NCI-H2107 (cell line): ENCODE results near the gene LEF1.

Experiments
- DNase-seq: peaks from one replicate; lab custom pipeline; 2025; lab: John Stamatoyannopoulos, UW

Gene LEF1

DNA sequence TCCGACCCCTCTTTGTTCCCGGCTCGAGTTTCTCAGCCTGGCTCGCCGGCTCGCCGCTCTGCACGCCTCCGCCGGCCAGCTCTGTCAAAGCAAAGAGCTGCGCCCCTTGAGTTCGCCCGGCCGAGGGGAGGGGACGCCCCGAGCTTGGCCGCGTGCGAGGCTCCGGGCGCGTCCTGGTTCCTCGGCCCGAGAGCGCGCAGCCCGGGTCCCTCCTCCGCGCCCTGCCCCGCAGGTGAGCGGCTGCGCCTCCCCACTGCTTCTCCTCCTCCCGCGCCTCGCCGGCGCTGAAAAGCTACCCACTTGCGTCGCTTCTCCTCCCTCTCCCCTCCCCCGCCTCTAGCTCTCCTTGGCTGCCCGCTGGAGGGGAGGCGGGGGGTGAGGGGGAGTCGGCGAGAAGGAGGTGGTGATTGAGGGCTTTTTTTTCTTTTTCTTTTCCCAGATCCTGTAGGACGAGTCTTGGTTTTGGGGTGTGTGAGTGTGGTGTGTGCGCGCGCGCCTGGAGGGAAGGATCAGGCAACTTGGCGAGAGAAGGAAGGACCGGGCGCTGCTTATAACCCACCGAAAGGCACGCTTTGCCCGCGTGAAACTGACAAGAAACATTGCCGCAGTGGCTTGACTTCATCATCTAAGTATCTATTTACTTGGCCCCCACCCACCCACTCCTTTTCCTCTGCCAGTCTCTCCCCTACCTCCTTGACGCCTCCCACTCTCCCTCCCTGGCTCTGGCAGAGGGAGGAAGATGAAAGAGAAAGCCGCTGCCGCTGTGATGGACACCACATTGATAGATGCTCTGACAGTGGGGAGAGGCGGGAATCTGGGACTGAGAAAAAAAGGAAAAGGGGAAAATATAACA, at the start of gene LEF1:
Gene LEF1 (minus strand): TSS at position 262 of the 853 bp plus-strand sequence. CDS start 1,165 bp downstream, outside the sequence.
- DNase-seq = no peak

DNA sequence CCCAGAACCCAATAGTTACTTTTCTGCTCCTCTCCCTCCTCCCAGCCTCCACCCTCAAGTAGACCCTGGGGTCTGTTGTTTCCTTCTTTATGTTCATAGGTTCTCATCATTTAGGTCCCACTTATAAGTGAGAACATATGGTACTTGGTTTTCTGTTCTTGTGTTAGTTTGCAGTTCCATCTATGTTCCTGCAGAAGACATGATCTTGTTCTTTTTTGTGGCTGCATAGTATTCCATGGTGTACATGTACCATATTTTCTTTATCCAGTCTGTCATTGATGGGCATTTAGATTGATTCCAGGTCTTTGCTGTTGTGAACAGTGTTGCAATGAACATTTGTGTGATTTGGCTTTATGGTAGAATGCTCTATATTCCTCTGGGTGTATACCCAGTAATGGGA, 47.8 kb upstream of the LEF1 start:
- no peak for DNase-seq

DNA sequence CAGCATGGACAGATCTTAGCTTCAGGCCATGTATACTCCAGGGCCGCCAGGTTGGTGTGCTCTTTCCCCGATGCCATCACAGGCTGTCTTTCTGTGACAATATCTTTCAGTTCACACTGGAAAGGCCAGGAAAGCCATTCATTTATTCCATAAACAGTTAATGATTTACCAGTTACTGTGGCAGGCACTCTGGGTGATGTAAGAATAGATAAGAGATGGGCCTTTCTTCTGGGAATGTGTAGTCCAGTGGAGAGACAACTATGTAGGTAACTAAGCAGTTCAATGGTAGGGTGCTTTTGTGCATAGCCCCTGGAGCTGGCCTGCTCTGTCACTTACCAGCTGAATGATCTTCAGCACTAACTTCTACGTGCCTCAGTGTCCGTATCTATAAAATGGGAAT, 46.3 kb upstream of the LEF1 start:
- DNase-seq = no peak

DNA sequence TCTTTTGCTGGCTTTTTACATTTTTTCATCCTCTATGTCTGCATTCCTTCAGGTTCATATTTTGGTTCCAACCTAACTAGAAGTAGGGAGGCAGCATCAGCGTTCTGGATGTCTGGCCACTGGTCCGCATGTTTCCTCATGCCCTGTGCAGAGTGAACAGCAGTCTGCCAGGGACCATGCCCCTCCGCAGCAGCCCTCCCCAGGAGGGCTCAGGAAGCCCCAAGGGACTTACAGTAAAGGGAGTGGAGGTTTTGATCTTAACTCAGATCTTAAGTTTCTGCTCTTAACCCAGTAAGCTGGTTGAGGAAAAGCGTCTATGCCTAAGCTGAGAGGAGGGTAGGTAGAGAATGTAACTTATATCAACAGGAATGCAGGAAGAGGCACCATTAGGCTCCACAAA, 45.0 kb upstream of the LEF1 start:
- DNase-seq = no peak

DNA sequence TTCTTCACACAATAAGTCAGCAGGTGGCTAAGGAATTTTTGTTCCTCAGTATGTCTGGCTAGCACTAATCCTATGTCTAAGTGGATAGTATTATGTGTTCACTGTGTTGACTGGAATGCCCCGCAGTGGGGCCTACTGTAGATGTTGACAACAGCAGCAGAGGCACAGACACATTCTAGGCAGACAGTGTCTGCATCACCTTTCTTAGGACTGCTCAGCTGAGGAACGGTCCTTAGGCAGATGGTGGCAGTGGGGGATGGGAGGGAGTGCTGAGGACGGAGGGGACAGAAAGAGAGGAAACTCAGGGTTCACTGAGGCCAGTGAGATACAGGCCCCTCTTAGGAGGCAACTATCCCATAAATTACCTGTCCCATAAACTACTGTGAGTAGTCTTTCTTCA, 44.6 kb upstream of the LEF1 start:
- no peak for DNase-seq

DNA sequence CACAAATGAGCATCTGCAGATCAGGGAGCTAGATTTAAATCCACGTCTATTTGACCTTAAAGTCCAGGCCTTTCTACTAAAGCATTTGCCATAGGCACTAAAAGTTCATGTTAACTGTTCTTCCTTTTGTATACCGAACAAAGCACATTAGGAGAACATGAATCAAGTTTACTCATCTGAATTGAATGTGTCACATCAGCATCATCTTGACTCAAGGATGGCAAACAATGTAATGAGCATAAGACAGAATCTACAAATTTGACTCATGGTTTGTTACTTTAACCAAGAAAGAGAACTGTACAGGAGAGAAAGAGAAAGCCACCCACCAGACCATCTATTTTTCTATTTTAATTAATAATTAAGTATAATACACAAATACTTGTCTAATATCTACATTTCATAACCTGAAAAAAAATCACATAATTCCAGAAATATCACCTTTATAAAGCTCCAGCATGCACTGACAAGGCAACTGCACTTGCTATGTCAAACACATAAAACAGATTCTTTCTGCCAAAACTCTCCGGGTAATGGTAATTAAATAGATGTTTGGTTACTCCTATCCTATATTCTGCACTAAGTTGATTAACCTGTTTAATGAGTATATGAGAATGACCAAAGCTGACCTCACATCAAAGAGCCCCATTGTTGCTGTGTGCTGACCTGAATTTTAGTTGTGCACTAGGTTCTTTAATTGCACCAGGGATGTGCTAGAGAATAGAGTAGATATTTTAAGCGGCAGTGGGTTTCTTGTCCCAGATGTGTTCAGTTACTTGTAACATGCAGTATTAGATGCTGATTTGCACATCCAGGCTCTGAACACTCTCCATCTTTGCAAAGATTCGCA, 42.5 kb upstream of the LEF1 start:
- no peak for DNase-seq

DNA sequence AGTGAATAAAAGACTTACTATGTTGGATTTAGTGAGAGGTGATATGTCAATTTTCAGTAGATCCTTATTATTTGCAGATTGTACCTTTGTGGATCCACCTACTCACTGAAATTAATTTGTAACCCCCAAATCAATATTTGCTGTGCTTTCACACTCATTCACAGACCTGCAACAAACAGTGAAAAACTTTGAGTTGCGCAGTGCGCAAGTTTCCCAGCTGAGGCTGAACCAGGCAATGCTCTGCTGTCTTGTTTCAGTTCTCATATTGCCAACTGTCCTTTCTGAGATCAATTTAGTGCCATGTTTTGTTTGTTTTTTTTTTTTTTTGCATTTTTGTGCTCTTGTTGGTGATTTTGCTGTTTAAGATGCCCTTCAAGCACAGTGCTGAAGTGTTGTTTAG, 40.8 kb upstream of the LEF1 start:
- DNase-seq = no peak

DNA sequence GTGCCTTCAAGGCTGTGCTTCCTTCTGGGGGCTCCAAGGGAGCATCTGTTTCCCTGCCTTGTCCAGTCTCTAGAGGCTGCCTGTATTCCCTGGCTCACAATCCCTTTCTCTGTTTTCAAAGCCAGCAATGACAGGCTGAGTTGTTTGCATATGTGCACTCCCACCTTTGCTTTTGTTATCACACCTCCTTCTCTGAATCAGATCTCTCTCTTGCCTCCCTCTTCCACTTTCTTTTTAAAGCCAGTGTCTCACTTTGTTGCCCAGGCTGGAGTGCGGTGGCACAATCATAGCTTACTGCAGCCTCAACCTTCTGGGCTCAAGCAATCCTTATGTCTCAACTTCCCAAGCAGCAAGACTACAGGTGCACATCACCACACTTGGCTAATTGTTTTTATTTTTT, 37.1 kb upstream of the LEF1 start:
- no peak for DNase-seq

DNA sequence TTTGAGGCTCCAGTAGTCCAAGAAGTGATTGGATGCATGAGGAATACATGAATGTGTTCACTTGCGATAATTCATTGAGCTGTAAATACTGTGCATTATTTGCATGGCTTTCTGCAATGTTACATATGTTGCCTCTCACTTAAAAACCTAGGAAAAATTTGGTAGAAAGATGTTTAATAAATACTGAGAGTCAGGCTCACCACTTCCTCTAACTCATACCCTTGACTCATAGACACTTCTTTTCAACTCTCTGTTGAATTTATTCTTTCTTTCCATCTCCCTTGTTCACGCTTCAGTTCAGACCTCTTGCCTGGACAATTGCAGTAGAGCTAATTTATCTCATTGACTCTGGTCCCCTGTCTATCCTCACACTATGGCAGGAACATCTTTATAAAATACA, 35.8 kb upstream of the LEF1 start:
- DNase-seq = no peak

DNA sequence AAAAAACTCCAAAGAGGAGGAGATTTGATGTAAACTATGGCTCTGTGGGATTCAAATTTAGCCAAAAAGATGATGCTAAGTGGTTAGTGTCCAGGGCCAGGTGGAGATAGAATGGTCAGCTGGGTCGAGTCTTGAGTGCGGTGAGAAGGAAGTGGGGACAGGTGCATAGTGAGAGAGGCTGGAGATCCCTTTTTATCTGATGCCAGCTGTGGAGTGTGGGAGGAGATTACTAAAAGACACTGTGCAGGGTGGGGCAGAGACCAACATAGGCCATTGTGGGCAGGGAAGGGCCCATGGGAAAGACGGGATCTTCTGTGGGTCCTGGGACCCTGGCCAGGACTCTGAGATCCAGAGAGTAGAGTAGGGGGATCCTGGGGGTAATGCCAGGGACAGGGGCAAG, 34.6 kb upstream of the LEF1 start:
- no peak for DNase-seq

DNA sequence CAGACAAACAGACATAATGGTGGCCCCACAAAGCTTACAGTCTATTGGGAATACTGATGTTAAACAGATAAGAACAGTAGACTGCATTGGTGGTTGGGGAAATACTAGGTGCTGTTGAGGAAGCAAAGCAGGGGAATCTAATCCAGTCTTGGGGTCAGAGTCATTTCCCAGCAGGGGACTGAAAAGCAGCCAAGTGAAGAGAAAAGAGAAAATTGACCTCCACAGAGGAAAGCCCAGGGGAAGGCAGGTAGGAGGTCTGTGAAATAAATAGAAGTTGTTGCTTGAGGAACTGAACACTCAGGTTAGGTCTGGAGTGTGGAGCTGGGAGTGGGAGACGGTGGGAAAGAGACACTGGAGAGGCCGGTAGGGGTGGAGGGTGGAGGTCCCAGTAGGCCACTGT, 33.0 kb upstream of the LEF1 start:
- DNase-seq = no peak

DNA sequence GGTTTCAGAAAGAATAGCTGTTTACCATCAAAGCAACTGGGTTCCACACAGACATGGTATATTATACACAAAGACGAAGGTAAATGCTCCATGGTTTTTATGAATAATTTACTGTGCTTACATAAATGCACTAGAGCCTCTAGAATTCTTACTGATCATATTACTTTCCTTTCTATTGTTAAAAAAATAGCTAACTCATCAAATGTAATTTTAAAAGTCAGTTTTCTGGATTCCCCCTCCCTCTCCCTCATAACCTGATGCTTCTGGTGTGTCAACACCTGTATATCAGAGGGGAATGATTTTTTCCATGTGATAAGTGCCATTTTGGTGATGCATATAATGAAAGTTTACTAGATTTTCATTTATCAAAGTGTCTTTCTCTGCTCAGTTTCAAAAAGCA, 31.1 kb upstream of the LEF1 start:
- DNase-seq = no peak

DNA sequence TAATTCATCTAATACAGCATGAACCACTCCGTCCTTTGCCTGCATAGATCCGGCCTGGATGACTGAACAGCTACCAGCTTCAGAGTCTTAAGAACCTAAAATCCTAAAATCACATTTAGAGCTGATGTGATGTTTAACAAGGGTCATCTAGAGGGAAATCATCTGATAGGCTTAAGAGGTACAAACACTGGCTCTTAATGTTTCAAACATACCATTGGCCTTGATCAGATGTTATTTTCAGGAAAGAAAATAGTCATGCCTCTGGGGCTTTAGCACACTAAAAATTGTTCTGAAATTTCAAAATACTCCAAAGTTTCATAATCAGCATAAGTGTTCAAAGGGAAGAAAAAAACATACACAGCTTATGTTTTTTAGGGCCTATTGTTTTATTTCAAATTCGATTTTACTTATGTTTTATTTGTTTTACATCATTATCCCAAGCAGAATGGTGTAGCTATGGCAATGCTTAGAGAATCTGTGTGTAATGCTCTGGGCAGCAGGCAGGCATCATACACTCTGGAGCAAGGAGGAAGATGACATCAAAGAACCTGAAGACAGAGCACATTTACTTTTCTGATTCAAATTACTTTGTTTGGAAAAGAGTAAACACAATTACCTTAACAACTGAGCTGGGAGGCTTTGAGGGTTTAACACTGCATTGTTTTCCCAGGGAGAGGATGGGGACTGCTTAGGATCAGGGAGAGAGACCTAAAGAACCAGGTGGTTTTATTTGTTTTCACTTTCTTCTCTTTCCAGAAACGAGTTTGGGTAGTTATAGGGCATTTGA, 25.3 kb upstream of the LEF1 start:
- DNase-seq = no peak

DNA sequence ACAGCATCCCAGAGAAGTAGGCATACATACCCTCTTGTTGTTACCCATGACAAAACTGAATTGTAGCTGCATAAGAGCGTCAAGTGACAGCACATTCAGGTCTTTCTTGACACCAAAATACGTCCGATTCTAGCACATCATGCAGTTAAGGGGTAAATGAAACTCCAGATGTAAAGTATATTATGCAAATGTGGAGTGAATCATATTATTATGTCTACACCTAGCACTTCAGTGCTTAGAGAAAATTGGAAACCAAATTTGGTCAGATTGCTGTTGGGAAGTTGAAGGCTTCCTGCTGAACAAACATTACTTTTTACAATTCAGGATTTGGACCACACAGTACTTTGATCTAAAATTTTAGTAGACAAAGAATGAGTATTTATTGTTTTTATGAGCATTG, 24.2 kb upstream of the LEF1 start:
- no peak for DNase-seq

DNA sequence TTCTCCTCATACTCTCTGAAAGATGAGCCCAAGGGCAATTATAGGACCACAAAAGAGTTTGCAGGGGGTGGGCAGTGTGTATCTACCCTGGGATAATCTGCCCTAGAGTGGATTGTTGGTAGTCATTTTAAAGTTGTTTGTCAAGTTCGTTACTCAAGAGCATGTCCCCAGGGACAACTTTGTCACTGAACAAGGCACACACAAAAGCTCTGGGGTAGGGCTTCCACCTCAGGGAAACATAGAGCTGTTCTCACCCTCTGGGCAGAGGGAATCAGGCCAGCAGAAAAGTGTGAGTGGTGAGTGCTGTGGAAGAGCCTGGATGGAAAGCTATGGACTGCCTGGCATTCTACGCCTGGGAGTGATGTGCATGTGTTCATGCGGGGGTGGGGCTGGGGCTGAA, 23.3 kb upstream of the LEF1 start:
- DNase-seq = no peak

DNA sequence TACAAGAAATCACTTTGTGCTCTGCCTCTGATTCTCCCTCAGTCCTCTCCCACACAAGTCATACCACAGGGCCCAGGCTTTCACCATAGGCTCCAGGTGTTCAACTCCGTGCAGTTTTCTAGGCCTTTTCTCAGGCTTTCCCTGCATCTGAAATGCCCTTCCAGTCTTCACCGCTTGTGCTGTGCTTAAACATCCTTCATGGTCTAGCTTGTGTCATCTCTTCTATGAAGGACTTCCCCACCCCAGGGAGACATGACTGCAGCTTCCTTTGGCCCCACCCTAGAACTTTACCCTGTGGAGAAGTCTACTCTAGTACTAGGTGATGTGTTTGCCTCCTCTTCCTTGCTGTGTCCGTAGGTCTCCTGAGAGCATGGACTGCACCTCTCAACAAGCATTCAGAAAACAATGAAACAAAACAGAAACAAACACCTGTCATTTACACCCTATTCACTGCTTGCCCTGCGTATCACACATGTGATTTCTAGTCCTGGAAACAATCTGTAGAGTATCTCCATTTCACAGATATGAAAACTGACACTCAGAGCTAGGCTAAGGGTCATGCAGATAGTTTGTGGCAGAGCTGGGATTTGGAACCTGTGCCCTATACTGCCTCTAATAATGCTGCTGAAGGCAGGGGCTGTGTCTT, 22.7 kb upstream of the LEF1 start:
- DNase-seq = no peak

DNA sequence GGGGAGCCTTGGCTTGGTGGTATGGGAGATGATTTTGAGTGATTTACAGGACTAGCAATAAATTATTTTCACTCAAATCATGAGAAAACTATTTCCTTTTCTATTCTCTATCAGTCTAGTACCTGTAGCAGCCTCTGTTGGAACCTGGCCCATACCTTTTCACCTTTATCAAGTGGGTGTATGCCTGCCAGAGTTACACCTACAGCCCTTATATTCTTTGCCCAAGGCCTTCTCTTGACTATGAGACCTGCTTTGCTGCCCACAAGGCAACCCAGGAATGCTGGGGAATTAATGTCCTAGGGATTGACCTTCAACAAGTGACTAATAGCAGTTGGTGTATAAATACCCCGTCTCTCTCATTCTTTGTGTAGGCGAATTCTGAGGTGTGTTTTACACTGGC, 20.0 kb upstream of the LEF1 start:
- no peak for DNase-seq

DNA sequence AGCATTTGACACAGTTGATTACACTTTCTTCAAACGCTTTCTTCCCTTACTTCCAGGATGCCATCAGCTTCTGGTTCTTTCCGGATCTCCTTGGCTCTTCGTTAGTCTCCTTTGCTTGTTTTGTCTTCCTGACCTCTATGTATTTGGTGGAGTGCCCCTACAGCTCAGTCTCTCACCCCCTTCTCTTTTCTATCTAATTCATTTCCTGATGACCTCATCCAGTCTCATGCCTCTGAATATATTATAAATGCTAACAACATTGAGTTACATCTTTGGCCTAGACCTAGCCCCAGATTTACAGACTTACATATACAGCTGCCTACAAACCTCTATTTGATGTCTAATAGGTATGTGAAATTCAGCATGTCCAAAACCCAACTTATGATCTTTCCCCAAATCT, 16.5 kb upstream of the LEF1 start:
- DNase-seq = no peak

DNA sequence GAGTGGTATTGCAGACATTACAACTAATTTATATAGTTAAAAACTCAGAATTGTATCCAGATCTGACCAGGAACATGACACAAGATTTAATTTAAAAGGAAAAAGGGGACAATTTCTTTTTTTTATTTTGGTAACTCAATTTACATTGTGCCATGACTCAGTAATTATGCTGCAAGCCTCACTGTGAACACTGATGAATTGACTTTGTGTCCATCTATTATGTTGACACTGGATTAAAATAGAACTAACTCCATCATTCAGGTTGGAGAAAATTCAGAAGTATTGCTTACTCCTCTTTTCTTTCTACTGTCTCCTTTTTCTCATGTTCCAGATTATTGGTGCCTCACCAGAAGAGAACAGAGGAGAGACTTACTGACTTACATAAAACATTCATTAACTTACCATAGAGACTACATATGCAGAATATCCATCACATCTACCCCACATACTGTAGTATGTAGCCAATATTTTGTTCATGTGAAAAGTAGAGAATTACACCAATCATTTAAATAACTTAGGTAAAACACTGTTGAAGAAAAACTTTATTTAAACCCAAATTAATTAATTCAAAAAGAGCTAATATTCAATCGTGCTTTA, 15.8 kb upstream of the LEF1 start:
- no peak for DNase-seq

DNA sequence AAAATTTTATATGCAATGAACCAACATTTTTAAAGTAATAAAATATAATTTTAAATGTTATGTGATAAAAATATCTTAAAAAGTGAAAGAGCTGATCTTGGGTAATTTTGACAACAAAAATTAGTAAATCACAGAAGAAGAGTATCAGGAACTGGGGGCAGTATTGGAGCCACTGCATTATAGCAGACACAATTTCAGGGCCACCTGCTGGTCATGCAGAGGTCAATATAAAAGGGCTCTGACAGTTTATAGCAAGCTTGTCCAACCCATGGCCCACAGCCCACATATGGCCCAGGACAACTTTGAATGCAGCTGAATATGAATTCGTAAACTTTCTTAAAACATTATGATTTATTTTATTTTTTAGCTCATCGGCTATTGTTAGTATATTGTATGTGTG, 13.0 kb upstream of the LEF1 start:
- no peak for DNase-seq

DNA sequence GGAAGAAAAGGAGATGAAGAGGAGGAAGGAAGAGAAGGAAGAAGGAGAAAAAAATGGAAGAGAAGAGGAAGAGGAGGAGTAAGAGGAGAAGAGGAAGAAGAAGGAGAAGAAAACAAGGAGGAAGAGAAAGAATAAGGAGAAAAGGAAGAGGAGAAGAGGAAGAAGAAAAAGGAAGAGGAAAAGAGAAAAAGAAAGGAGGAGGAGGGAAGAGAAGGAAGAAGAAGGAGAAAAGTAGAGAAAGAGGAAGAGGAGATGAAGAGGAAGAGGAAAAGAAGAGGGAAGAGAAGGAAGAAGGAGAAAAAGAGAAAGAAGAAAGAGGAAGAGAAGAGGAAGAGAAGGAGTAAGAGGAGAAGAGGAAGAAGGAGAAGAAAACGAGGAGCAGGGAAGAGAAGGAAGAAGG, 11.8 kb upstream of the LEF1 start:
- no peak for DNase-seq

DNA sequence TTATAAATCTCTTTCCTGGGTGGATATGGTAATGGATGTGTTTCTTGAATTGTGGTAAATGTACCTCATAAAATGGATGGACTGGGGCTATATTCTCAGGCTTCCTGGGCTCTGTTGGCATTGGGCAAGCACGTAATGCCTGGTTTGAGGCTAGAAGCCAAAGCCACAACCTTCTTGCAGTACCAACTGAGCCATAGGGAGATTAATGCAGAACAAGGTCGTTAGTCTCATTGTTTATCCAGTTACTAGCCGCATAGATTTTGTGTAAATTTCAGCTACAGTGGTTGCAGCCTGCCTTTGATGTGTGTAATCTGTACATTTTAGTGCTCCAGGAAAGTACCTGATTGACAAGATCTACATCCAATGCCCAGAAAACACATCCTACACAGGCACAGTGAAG, 7.2 kb upstream of the LEF1 start:
- no peak for DNase-seq
